Endothelial cell of umbilical vein (primary cell): ENCODE results near the gene TAF7.
A peak's percentile ranks its signal among the peaks of the same experiment; 100 is the strongest.

Experiments used
- EZH2 ChIP-seq: IDR thresholded peaks from 2 replicates; pipeline ENCODE4 v1.6.1; 2012; ENCODE audit warnings: borderline replicate concordance, low read depth, mild to moderate bottlenecking, moderate library complexity, low read length, inconsistent platforms; ENCODE audit not compliant: severe bottlenecking
- FOS ChIP-seq: IDR thresholded peaks from 2 replicates; pipeline ENCODE4 v1.6.1; 2011; ENCODE audit warnings: mild to moderate bottlenecking, low read length, moderate library complexity, borderline replicate concordance; ENCODE audit not compliant: insufficient read depth
- GATA2 ChIP-seq: IDR thresholded peaks from 2 replicates; pipeline ENCODE4 v1.7.0; 2011; ENCODE audit warnings: low read depth, mild to moderate bottlenecking, moderate library complexity, mixed read lengths, low read length; ENCODE audit not compliant: insufficient read length, insufficient read depth
- JUN ChIP-seq: IDR thresholded peaks from 2 replicates; pipeline ENCODE4 v1.6.1; 2011; ENCODE audit warnings: borderline replicate concordance, low read depth; ENCODE audit not compliant: insufficient read length, insufficient read depth
- MAX ChIP-seq: IDR thresholded peaks from 2 replicates; pipeline ENCODE4 v1.6.1; 2011; ENCODE audit not compliant: insufficient read depth, insufficient read length
- MYC ChIP-seq: IDR thresholded peaks from one replicate; pipeline ENCODE4 v1.6.1; 2011; ENCODE audit warnings: mild to moderate bottlenecking, low read depth, low read length
- POLR2A ChIP-seq: IDR thresholded peaks from 2 replicates; pipeline ENCODE4 v1.6.1; 2012; ENCODE audit warnings: low read depth, mild to moderate bottlenecking, control low read depth, low read length
- POLR2AphosphoS5 ChIP-seq: IDR thresholded peaks from 2 replicates; pipeline ENCODE4 v1.6.1; 2012; ENCODE audit warnings: low read depth, mild to moderate bottlenecking, control low read depth, low read length, moderate library complexity; ENCODE audit not compliant: insufficient read depth
- TF ChIP-seq, protein P1 (sequence below), 2 donors: IDR thresholded peaks; 1 replicate in 1 of 2; 2 replicates in 1 of 2; pipeline ENCODE4 v1.5.1; 2011; ENCODE audit warnings: low read length in 2 of 2, mild to moderate bottlenecking in 2 of 2, moderate library complexity in 2 of 2, control low read depth in 1 of 2, inconsistent platforms in 1 of 2, low read depth in 1 of 2; ENCODE audit not compliant: insufficient read depth in 1 of 2; ENCODE audit errors: extremely low read depth in 1 of 2

DNA sequence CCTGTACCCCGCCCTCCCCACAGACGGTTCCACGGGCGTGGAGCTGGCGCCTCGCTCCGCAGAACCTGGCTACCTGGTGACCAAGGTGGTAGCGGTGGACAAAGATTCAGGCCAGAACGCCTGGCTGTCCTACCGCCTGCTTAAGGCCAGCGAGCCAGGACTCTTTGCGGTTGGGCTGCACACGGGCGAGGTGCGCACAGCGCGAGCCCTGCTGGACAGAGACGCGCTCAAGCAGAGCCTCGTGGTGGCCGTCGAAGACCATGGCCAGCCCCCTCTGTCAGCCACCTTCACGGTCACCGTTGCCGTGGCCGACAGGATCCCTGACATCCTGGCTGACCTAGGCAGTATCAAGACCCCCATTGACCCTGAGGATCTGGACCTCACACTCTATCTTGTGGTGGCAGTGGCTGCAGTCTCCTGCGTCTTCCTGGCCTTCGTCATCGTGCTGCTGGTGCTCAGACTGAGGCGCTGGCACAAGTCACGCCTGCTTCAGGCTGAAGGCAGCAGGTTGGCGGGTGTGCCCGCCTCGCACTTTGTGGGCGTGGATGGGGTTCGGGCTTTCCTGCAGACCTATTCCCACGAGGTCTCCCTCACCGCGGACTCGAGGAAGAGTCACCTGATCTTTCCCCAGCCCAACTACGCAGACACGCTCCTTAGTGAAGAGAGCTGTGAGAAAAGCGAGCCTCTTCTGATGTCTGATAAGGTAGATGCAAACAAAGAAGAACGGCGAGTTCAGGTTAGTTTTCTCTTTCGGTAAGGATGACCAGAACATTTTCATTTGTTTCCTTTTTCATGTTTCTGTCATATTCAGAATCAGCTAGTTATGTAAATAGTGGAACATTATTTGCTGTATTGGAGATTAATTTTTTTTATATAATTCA, 45.7 kb upstream of the TAF7 start:
- TF ChIP-seq, protein P1, sequence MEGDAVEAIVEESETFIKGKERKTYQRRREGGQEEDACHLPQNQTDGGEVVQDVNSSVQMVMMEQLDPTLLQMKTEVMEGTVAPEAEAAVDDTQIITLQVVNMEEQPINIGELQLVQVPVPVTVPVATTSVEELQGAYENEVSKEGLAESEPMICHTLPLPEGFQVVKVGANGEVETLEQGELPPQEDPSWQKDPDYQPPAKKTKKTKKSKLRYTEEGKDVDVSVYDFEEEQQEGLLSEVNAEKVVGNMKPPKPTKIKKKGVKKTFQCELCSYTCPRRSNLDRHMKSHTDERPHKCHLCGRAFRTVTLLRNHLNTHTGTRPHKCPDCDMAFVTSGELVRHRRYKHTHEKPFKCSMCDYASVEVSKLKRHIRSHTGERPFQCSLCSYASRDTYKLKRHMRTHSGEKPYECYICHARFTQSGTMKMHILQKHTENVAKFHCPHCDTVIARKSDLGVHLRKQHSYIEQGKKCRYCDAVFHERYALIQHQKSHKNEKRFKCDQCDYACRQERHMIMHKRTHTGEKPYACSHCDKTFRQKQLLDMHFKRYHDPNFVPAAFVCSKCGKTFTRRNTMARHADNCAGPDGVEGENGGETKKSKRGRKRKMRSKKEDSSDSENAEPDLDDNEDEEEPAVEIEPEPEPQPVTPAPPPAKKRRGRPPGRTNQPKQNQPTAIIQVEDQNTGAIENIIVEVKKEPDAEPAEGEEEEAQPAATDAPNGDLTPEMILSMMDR (IDR thresholded peaks at IDR 0.05; ENCODE audit: extremely low read depth in 1 of 2, insufficient read depth in 1 of 2, low read depth in 1 of 2, low read length in 2 of 2), result no peak
- TF ChIP-seq POLR2A, result no peak
- TF ChIP-seq MYC, result no peak
- no peak for TF ChIP-seq POLR2AphosphoS5
- no peak for TF ChIP-seq MAX
- TF ChIP-seq GATA2, result no peak
- no peak for TF ChIP-seq JUN
- TF ChIP-seq FOS, result no peak
- TF ChIP-seq EZH2, result peak; percentile 39
